ENCODE measurements around the gene CDCP1.

CDCP1 gene

DNA sequence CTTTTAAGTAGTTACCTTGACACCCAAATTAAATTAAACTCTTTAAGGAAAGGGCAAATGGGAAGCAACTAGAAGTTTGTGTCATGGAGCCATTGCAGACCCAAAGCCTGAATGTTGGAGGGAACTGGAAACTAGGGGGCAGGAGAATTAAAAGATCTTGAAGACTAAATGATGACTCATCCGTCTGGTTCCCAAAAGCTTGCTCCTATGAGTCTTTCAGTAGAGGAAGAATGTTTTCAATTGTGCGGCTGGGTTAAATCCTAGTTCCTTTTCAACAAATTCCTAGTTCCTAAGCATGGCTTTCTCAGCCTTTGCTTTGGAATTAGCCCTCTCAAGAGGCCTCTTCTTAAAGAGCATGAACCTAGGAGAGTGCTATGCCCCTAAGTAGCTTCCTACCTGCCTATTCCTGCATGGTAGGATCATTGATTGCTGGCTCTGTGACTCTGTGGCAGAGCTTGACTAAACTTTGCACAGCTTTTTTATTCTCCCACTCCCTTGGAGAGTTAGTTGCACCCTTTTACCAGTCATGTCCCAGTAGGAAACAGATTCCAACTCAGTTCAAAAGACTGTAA, 102.4 kb downstream of the CDCP1 start:
- Histone ChIP-seq H3K36me3 (ENCODE audit: control insufficient read depth, insufficient read depth, low read length) (no peaks in the 10 kb centered on the region), H3K27me3 (replicated peaks; ENCODE audit: control insufficient read depth, insufficient read depth, low read length, poor library complexity, severe bottlenecking) (no peaks in the 10 kb centered on the region), H3K27ac (ENCODE audit: insufficient read depth, low read length, poor library complexity, severe bottlenecking) (no peak overlapping the region), H3K4me3 (ENCODE audit: insufficient read depth, low read depth, low read length, poor library complexity, severe bottlenecking) (no peak overlapping the region), H3K4me1 (ENCODE audit: control insufficient read depth, insufficient read depth, low read length, poor library complexity, severe bottlenecking) (peaks cover 11% of the 10 kb centered on the region), H3K9me3 (ENCODE audit: control insufficient read depth, low read length) (no peaks in the 10 kb centered on the region)
- DNase-seq: no peak

- no peaks in the 10 kb centered on the region for H3K36me3 ChIP-seq (ENCODE audit: control insufficient read depth, insufficient read depth, low read length)
- no peaks in the 10 kb centered on the region for H3K27me3 ChIP-seq (replicated peaks; ENCODE audit: control insufficient read depth, insufficient read depth, low read length, poor library complexity, severe bottlenecking)
- DNase-seq: no peak
- H3K4me1 ChIP-seq (ENCODE audit: control insufficient read depth, insufficient read depth, low read length, poor library complexity, severe bottlenecking): peaks cover 11% of the 10 kb centered on the region
- no peak overlapping the region for H3K4me3 ChIP-seq (ENCODE audit: insufficient read depth, low read depth, low read length, poor library complexity, severe bottlenecking)
- H3K27ac ChIP-seq (ENCODE audit: insufficient read depth, low read length, poor library complexity, severe bottlenecking): no peak overlapping the region
- no peaks in the 10 kb centered on the region for H3K9me3 ChIP-seq (ENCODE audit: control insufficient read depth, low read length)
These were observed 104.0 kb downstream of the CDCP1 start for GRCh38 chr3:45042162-45042561.

- Histone ChIP-seq H3K4me1 (ENCODE audit: control insufficient read depth, insufficient read depth, low read length, poor library complexity, severe bottlenecking) (peaks cover 11% of the 10 kb centered on the region), H3K27me3 (replicated peaks; ENCODE audit: control insufficient read depth, insufficient read depth, low read length, poor library complexity, severe bottlenecking) (no peaks in the 10 kb centered on the region), H3K27ac (ENCODE audit: insufficient read depth, low read length, poor library complexity, severe bottlenecking) (no peak overlapping the region), H3K9me3 (ENCODE audit: control insufficient read depth, low read length) (no peaks in the 10 kb centered on the region), H3K4me3 (ENCODE audit: insufficient read depth, low read depth, low read length, poor library complexity, severe bottlenecking) (no peak overlapping the region), H3K36me3 (ENCODE audit: control insufficient read depth, insufficient read depth, low read length) (no peaks in the 10 kb centered on the region)
- no peak for DNase-seq
These were observed 104.5 kb downstream of the CDCP1 start for GRCh38 chr3:45041666-45042065.

DNA sequence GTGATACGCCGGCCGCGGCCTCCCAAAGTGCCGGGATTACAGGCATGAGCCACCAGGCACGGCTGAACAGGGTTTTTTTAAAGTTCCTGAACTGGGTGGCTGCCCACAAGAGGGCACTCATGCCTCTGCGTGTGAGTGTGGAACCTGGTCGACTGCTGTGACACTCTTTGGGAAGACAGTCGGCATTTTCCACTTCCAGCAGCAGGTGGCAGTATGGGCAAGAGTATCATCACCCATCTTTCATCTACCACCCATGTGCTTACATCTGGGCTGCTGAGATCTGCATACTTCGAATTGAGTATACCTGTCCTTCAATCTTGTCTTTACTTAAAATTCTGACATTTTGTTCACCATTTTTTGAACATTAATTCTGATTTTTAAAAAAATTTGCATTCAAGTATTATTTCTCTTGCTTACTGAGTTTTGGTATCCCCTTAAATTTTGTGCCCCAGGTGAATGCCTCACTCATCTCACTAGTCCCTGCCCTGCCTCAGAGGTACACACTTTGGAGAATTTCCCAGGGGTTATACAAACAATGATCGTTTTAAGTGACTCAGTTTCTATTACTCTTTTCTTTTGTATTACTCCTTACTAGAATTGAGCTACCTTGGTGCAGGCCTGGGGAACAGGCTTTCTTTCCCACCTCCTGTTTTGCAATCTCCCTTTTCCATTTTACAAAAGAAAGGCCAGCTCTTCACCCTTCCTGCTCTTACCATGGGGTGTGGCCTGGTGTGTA, 108.3 kb downstream of the CDCP1 start:
- H3K27ac ChIP-seq (ENCODE audit: insufficient read depth, low read length, poor library complexity, severe bottlenecking): no peak overlapping the region
- H3K4me1 ChIP-seq (ENCODE audit: control insufficient read depth, insufficient read depth, low read length, poor library complexity, severe bottlenecking): peaks cover 31% of the 10 kb centered on the region
- no peaks in the 10 kb centered on the region for H3K27me3 ChIP-seq (replicated peaks; ENCODE audit: control insufficient read depth, insufficient read depth, low read length, poor library complexity, severe bottlenecking)
- DNase-seq: peak; percentile 72 to 81 (median 81)
- no peak overlapping the region for H3K4me3 ChIP-seq (ENCODE audit: insufficient read depth, low read depth, low read length, poor library complexity, severe bottlenecking)
- H3K36me3 ChIP-seq (ENCODE audit: control insufficient read depth, insufficient read depth, low read length): no peaks in the 10 kb centered on the region
- H3K9me3 ChIP-seq (ENCODE audit: control insufficient read depth, low read length): no peaks in the 10 kb centered on the region

DNA sequence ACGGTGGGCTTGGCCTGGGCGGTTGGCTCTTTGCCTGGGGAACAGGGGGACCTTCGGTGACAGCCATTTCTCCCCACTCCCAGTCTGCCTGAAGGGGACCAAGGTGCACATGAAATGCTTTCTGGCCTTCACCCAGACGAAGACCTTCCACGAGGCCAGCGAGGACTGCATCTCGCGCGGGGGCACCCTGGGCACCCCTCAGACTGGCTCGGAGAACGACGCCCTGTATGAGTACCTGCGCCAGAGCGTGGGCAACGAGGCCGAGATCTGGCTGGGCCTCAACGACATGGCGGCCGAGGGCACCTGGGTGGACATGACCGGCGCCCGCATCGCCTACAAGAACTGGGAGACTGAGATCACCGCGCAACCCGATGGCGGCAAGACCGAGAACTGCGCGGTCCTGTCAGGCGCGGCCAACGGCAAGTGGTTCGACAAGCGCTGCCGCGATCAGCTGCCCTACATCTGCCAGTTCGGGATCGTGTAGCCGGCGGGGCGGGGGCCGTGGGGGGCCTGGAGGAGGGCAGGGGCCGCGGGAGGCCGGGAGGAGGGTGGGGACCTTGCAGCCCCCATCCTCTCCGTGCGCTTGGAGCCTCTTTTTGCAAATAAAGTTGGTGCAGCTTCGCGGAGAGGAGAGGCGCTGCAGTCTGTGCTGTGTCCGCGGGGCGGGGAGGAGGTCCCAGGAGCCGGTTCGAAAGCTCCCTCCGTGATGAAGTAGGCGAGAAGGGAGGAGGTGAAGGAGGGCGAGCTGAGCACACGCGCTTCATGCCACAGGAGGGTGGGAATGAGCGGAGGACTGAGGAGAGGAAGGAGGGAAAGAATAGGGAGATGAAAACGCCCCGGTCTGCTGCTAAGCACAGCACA, 110.5 kb downstream of the CDCP1 start:
- H3K4me3 ChIP-seq (ENCODE audit: insufficient read depth, low read depth, low read length, poor library complexity, severe bottlenecking): peak overlapping the region; percentile 35
- H3K27ac ChIP-seq (ENCODE audit: insufficient read depth, low read length, poor library complexity, severe bottlenecking): no peak overlapping the region
- H3K9me3 ChIP-seq (ENCODE audit: control insufficient read depth, low read length): no peaks in the 10 kb centered on the region
- no peaks in the 10 kb centered on the region for H3K27me3 ChIP-seq (replicated peaks; ENCODE audit: control insufficient read depth, insufficient read depth, low read length, poor library complexity, severe bottlenecking)
- peaks cover 20% of the 10 kb centered on the region for H3K4me1 ChIP-seq (ENCODE audit: control insufficient read depth, insufficient read depth, low read length, poor library complexity, severe bottlenecking)
- DNase-seq: no peak
- no peaks in the 10 kb centered on the region for H3K36me3 ChIP-seq (ENCODE audit: control insufficient read depth, insufficient read depth, low read length)

DNA sequence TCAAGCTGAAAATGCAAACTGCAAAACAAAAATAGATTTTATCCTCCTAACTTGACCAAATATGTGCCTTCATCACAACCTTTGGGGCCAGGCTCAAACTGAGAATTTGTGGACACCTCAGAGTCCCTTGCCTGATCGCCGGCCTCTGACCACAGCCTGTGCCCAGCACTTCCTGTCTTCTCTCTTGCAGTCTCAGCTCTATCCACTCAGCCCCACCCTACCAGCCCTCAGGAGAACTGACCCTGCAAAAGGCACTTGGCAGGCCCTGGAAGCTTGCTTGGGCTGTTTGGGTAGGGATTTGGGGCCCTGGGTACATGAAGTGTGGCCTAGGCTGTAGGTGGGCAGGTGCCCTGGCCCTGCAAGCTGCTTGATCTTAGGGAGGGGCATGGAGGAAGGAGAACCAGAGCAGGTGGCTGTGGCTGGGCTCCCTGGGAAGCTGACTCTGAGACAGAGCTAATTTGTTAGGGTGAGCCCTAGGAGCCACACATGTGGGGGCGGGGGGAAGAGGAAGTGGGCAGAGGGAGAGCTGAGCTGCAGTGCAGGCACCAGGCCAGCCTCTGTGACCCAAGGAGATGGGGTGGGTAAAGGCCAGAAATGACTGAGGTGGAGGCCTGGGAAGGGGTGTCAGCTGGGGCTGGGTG, 111.4 kb downstream of the CDCP1 start:
- H3K27me3 ChIP-seq (replicated peaks; ENCODE audit: control insufficient read depth, insufficient read depth, low read length, poor library complexity, severe bottlenecking): no peaks in the 10 kb centered on the region
- H3K36me3 ChIP-seq (ENCODE audit: control insufficient read depth, insufficient read depth, low read length): no peaks in the 10 kb centered on the region
- DNase-seq: no peak
- H3K4me1 ChIP-seq (ENCODE audit: control insufficient read depth, insufficient read depth, low read length, poor library complexity, severe bottlenecking): peaks cover 20% of the 10 kb centered on the region
- H3K9me3 ChIP-seq (ENCODE audit: control insufficient read depth, low read length): no peaks in the 10 kb centered on the region
- no peak overlapping the region for H3K4me3 ChIP-seq (ENCODE audit: insufficient read depth, low read depth, low read length, poor library complexity, severe bottlenecking)
- no peak overlapping the region for H3K27ac ChIP-seq (ENCODE audit: insufficient read depth, low read length, poor library complexity, severe bottlenecking)

GRCh38 chr3:45033791-45034190, 112.4 kb downstream of the CDCP1 start:
- Histone ChIP-seq H3K9me3 (ENCODE audit: control insufficient read depth, low read length) (no peaks in the 10 kb centered on the region), H3K4me1 (ENCODE audit: control insufficient read depth, insufficient read depth, low read length, poor library complexity, severe bottlenecking) (peaks cover 20% of the 10 kb centered on the region), H3K4me3 (ENCODE audit: insufficient read depth, low read depth, low read length, poor library complexity, severe bottlenecking) (no peak overlapping the region), H3K27me3 (replicated peaks; ENCODE audit: control insufficient read depth, insufficient read depth, low read length, poor library complexity, severe bottlenecking) (no peaks in the 10 kb centered on the region), H3K27ac (ENCODE audit: insufficient read depth, low read length, poor library complexity, severe bottlenecking) (no peak overlapping the region), H3K36me3 (ENCODE audit: control insufficient read depth, insufficient read depth, low read length) (no peaks in the 10 kb centered on the region)
- no peak for DNase-seq

All from effector memory CD4-positive, alpha-beta T cell (primary cell).